Measurements from ENCODE around the gene MAZ. TPM values are rescaled to one million over a fixed set of nuclear protein-coding genes. Genes with fewer than 3 reads are reported as not detected.

The MAZ gene
- total RNA-seq, 1 donor from 2014 or later, result 103 TPM

DNA sequence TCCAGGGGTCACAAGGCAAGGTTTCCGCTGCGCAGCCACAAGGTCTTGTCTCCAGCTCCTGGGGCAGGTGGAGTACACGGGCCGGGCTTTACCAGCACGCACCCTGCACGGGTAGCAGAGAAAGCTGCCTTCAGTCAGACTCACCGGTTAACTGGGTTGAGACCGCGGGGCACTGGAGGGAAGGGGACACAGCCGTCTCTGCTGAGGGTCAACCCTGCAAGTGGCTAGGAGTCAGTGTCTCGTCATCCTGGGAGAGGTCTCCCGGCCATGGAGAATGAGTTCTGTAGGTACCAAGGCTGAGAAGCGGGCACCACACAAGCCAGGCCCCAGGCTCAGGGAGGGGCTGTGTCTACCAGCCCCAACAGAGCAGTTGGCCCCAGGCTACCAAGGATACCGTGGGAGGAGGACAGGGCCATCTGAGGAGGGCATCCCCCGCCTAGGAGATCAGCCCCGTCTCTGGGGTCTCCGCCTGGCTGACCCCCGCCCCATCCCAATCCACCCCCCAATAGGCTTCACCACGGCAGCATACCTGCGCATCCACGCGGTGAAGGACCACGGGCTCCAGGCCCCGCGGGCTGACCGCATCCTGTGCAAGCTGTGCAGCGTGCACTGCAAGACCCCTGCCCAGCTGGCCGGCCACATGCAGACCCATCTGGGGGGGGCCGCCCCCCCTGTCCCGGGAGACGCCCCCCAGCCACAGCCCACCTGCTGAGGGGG lies 2.9 kb downstream of the MAZ start:
- no peak for DNase-seq (ENCODE audit: low spot score)

- peak; percentile 43 for DNase-seq (ENCODE audit: low spot score)
Observed at GRCh38 chr16:29809850-29810698, 3.7 kb downstream of the MAZ start.

GRCh38 chr16:29810699-29811169 lies 4.4 kb downstream of the MAZ start:
- DNase-seq (ENCODE audit: low spot score), result no peak

GRCh38 chr16:29811170-29811895 lies 5.0 kb downstream of the MAZ start:
- peak; percentile 99 for DNase-seq (ENCODE audit: low spot score)

DNA sequence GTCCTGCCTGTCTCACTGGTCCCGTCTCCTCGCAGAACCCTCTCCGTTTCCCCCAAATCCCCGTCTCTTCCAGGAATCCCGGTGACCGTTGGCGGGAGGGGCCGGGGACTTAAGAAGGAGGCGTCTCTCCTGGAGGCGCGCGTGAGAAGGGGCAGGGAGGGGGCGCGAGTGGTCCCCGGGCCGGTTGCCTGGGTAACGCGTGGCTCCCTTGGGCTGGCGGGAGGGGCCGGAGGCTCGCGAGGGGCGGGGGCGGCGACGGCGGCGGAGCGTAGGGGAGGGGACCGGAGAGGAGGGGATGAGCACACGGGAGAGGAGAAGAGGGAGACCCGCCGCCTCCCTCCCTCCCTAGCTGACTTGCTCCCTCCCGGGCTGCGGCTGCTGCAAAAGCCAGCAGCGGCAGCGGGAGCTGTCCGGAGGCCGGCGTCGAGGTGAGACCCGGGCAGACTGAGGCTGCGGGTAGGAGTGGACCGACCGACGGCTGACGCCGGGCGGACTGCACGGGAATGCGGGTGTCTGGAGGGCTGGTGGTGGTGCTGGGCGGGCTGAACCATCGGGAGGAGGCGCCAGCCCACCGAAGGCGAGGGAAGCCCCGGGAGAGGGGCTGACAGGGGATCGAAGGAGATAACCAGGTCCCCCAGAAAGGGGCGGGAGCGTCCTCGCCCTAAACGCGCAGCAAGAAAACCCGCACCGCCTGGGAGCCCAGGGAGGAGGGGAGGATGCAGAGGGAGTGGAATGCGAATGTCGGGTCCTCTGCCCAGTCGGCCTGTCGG lies 5.8 kb downstream of the MAZ start, which contains the start of gene PRRT2:
Gene PRRT2, plus strand, starts transcription at position 298 of the 770 bp plus-strand sequence. CDS start 862 bp downstream, outside the sequence.
- peak; percentile 90 for DNase-seq (ENCODE audit: low spot score)

DNA sequence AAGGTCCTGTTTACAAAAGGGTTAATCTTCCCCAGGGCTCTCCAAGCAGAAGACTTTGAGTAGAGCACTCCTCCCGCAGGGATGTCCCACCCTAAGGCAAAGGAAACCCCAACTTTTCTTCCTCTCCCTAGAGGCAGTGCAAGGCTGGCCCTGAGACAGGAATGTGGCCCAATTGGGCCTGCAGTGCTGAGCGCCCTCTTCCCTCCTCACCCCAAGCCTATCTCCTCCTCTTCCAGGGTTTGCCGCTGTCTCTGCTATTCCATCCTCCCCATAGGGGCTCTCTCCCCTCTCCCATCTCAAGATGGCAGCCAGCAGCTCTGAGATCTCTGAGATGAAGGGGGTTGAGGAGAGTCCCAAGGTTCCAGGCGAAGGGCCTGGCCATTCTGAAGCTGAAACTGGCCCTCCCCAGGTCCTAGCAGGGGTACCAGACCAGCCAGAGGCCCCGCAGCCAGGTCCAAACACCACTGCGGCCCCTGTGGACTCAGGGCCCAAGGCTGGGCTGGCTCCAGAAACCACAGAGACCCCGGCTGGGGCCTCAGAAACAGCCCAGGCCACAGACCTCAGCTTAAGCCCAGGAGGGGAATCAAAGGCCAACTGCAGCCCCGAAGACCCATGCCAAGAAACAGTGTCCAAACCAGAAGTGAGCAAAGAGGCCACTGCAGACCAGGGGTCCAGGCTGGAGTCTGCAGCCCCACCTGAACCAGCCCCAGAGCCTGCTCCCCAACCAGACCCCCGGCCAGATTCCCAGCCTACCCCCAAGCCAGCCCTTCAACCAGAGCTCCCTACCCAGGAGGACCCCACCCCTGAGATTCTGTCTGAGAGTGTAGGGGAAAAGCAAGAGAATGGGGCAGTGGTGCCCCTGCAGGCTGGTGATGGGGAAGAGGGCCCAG lies 6.7 kb downstream of the MAZ start:
- peak; percentile 18 for DNase-seq (ENCODE audit: low spot score)

GRCh38 chr16:29813644-29814562 lies 7.6 kb downstream of the MAZ start:
- no peak for DNase-seq (ENCODE audit: low spot score)

DNA sequence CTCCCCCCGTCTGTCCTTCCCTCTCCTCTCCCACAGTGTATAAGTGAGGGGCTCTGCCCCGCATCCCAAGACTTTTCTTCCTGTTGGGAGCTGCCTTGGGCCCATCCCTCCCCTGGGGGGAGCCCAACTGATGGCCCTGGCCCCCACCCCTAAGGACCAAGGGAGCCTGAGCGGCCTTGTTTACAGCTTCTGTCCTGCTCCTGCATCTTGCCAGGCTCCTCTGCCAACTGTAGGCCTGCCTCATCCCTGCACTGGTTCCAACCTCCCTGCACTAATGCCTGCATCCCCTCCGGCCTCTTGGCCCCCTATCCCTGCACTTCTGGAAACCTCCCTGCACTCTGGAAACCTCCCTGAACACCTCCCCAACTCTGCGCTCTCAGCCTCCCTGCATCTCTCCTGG lies 8.3 kb downstream of the MAZ start:
- DNase-seq (ENCODE audit: low spot score), result no peak

DNA sequence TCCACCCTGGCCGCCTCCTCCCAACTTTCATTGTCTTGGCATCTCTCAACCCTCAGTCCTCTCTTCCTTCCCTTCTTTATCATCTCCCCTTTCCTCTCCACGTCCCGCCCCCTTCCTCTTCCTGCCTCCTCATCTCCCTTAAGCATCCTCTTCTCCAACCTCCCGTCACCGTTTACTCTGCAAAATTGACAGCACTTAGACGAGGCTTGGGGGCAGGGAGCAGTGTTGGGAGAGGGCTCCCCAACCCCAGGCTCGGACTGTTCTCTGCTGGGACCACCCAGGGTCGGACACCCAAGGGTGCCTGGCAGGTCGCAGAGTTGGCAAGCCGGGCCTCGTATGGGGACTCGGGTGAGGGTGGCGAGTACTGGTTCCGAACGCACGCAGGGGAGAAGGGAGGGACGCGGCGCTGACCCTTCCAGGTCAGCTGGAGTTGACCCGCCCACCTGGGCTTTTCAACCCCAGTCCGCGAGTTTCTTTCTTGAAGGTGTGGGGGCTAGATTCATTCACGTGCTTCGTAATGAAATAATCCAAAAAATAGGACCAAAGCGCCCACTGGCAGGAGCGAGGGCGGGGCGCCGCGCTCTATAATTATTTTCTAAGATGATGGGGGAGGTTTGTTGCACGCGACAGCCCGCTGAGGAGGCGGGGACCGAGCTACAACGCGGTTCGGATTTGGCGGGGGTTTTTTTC lies 8.8 kb downstream of the MAZ start:
- peak; percentile 34 for DNase-seq (ENCODE audit: low spot score)

DNA sequence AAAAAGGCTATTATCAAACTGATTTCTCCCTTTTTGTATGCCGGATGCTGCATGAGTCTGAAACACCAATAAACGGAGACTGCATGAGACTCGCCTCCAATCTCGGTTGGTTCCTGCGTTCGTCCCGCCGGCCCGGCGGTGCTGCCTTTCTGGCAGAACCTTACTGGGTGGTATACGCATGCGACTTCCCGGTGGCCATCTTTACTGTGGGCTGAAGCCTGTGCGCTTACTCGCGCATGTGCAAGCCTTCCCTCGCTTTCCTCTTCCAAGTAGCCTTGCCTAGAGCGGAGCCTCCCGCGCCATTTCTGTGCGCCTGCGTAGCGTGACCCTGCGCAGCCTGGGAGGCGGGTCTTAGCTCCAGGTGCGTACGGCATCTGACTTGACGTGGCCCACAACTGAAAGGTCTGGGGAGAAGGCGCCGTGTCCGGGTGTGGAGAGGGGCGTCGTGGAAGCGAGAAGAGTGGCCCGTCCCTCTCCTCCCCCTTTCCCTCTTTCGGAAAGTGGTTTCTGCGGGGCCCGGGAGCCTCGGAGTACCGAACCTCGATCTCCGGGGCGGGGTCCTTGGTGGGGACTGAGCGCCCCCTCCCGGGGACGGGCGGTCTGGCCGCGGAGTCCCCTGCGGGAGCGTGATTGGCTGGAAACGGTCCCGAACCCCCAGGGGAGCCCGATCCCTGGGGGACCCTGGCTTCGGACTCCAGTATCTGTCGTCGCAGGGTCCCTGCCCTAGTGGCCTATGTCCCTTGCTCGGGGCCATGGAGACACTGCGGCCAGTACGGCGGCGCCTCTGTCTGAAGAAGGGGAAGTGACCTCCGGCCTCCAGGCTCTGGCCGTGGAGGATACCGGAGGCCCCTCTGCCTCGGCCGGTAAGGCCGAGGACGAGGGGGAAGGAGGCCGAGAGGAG lies 9.7 kb downstream of the MAZ start, which contains the start of gene PAGR1:
Gene PAGR1, plus strand, starts transcription at position 360 of the 901 bp plus-strand sequence. Its CDS starts 374 bp downstream, at position 734.
- peak; percentile 99 for DNase-seq (ENCODE audit: low spot score)

DNA sequence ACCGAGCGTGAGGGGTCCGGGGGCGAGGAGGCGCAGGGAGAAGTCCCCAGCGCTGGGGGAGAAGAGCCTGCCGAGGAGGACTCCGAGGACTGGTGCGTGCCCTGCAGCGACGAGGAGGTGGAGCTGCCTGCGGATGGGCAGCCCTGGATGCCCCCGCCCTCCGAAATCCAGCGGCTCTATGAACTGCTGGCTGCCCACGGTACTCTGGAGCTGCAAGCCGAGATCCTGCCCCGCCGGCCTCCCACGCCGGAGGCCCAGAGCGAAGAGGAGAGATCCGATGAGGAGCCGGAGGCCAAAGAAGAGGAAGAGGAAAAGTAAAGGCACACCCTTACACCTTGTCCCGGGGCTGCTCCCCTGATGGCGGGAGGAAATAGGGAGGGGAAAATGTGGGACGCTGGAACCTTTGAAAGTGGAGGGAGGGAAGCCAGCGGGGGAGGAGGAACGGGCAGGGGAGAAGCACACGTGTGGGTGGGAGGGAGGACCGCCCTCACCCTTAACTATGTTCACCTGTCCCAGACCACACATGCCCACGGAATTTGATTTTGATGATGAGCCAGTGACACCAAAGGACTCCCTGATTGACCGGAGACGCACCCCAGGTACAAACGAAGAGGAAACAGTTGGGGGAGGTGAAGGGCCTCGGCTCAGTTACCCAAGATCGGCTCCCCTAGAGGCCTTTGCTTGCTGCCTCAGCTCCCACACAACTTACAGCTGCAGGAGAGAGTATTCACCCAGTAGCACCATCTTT lies 10.5 kb downstream of the MAZ start:
- DNase-seq (ENCODE audit: low spot score), result peak; percentile 83

GRCh38 chr16:29818082-29818481 lies 11.8 kb downstream of the MAZ start:
- DNase-seq (ENCODE audit: low spot score), result no peak

DNA sequence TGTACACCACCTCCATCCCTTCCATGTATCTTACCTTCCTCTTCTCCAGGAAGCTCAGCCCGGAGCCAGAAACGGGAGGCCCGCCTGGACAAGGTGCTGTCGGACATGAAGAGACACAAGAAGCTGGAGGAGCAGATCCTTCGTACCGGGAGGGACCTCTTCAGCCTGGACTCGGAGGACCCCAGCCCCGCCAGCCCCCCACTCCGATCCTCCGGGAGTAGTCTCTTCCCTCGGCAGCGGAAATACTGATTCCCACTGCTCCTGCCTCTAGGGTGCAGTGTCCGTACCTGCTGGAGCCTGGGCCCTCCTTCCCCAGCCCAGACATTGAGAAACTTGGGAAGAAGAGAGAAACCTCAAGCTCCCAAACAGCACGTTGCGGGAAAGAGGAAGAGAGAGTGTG lies 13.2 kb downstream of the MAZ start:
- no peak for DNase-seq (ENCODE audit: low spot score)

DNA sequence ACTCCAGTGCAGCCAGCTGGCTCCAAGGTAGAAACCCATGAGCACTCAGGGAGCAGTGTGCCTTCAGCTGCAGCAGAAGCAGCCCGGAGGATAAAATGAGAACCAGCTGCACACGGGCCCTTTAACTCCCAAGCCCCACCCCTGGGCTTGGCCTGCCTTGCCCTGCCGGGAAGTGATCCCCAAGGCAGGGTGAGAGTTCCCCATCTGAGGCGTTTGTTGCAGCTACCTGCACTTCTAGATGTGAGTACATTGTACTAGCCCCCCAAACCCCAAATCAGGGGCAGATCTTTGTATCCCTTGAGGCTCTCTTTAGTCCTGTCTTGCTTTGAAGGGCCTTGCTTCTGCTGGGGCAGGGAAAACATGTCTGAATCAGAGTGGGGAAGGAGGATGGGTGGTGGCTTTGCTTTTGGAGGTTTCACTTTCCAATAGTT lies 14.0 kb downstream of the MAZ start, which contains the start of gene MVP:
Gene MVP, plus strand, starts transcription at position 192 of the 431 bp plus-strand sequence. CDS start 10,088 bp downstream, outside the sequence.
- DNase-seq (ENCODE audit: low spot score), result peak; percentile 89

GRCh38 chr16:29820730-29821642 lies 14.7 kb downstream of the MAZ start:
- peak; percentile 10 for DNase-seq (ENCODE audit: low spot score)
